Kidney (tissue), 14 donors: ENCODE measurements around the gene SPTLC1. TPM values are rescaled to one million over a fixed set of nuclear protein-coding genes. Genes with fewer than 3 reads are reported as not detected.

ENCODE experiments used
- DNase-seq, 5 donors: peaks; one replicate each; pipeline ENCODE4 v3.0.0-alpha.2; 2013 to 2020
- FAIRE-seq: peaks from 2 replicates; lab custom pipeline; 2012; peaks lifted over from hg19 to GRCh38; lab: Jason Lieb, UNC
- H3K27ac ChIP-seq, 2 donors: one replicate each; pipeline ENCODE4 v1.7.0; 2013; ENCODE audit warnings: low read depth in 2 of 2, low read length in 2 of 2, inconsistent platforms in 1 of 2
- H3K27me3 ChIP-seq: one replicate; pipeline ENCODE4 v1.7.1; 2013; ENCODE audit warnings: low read length, inconsistent platforms; ENCODE audit not compliant: control insufficient read depth, insufficient read depth
- H3K36me3 ChIP-seq, 3 donors: one replicate each; pipeline versions ENCODE4 v1.7.0 to v1.7.1; 2013; ENCODE audit warnings: low read length in 3 of 3, control low read depth in 1 of 3, inconsistent platforms in 1 of 3; ENCODE audit not compliant: insufficient read depth in 3 of 3, control insufficient read depth in 2 of 3
- H3K4me1 ChIP-seq, 3 donors: one replicate each; pipeline versions ENCODE4 v1.7.0 to v1.7.1; 2013; ENCODE audit warnings: low read length in 3 of 3, inconsistent platforms in 1 of 3, low read depth in 1 of 3; ENCODE audit not compliant: control insufficient read depth in 2 of 3, insufficient read depth in 2 of 3
- H3K4me3 ChIP-seq, 3 donors: one replicate each; pipeline versions ENCODE4 v1.7.0 to v1.8.1; 2013; ENCODE audit warnings: low read length in 3 of 3, control low read depth in 1 of 3, inconsistent platforms in 1 of 3
- H3K9ac ChIP-seq, 3 donors: one replicate each; pipeline versions ENCODE4 v1.7.0 to v1.7.1; 2013; ENCODE audit warnings: low read length in 3 of 3, control low read depth in 1 of 3, inconsistent platforms in 1 of 3
- H3K9me3 ChIP-seq, 3 donors: one replicate each; pipeline versions ENCODE4 v1.7.0 to v1.7.1; 2013; ENCODE audit warnings: low read length in 3 of 3, control low read depth in 1 of 3, inconsistent platforms in 1 of 3; ENCODE audit not compliant: control insufficient read depth in 2 of 3, insufficient read depth in 1 of 3
- intact Hi-C: fragments of 100-400 bp; cut with DNase I; formaldehyde crosslinking; loops from one replicate; pipeline ENCODE4 v1.11.1; 2022
- polyA plus RNA-seq: library from polyadenylated mRNA; stranded (reverse); fragments of 350-450 nt; fragmentation: Illumina TruSeq; extraction: RNeasy Lipid Tissue Mini Kit (QIAGEN cat#74804); gene quantifications from one replicate; pipeline ENCODE4 v1.2.3, GENCODE V29; 2014; ENCODE audit warnings: low read depth, low replicate concordance; ENCODE audit not compliant: insufficient read depth
- total RNA-seq: library from RNA; stranded (reverse); fragmentation: NEBNext Ultra II Directional; extraction: Animal tissue kit (Norgen Biotek cat#: 25700); gene quantifications from one replicate; pipeline ENCODE4 v1.2.1, GENCODE V29; 2021
- TF ChIP-seq, protein P1 (sequence below): IDR thresholded peaks from 3 replicates; pipeline ENCODE4 v1.5.1; 2012; ENCODE audit warnings: mild to moderate bottlenecking, moderate library complexity, borderline replicate concordance; ENCODE audit not compliant: insufficient read depth; ENCODE audit errors: extremely low read depth
- donor health status: control.
- donor health status: control.
- donor health status: control.
- donor health status: control.
- donor health status: control.
- donor health status: DM: yes; HTN: yes; CAD: no.
- donor health status: Normal renal cell carcinoma (clear cell type).

Gene SPTLC1
- total and polyA plus RNA-seq, 2 donors from 2014 or later = 29.4 to 72.2 TPM

DNA sequence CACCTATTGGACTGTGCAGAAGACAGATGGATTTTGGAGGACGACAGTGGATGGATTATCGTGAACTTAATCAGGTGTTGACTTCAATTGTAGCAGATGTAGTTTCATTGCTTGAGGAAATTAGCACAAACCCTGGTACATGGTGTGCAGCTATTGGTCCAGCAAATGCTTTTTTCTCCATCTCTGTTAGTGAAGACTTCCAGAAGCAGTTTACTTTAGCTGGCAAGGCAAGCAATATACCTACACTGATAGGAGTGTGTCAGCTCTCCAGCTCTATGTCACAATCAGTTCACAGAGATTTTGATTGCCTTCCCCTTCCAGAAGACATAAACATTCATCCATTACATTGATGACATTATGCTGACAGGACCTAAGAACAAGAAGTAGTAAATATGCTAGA is 129.5 kb downstream of the SPTLC1 start:
- Histone ChIP-seq H3K27me3 (no peaks in the 10 kb centered on the region), H3K4me1 (no peaks in the 10 kb centered on the region), H3K4me3 (no peak overlapping the region), H3K9ac (no peak overlapping the region), H3K36me3 (no peaks in the 10 kb centered on the region), H3K27ac (no peak overlapping the region), H3K9me3 (no peaks in the 10 kb centered on the region)
- DNase-seq (no peak), FAIRE-seq (no peak)
- TF ChIP-seq, protein P1, sequence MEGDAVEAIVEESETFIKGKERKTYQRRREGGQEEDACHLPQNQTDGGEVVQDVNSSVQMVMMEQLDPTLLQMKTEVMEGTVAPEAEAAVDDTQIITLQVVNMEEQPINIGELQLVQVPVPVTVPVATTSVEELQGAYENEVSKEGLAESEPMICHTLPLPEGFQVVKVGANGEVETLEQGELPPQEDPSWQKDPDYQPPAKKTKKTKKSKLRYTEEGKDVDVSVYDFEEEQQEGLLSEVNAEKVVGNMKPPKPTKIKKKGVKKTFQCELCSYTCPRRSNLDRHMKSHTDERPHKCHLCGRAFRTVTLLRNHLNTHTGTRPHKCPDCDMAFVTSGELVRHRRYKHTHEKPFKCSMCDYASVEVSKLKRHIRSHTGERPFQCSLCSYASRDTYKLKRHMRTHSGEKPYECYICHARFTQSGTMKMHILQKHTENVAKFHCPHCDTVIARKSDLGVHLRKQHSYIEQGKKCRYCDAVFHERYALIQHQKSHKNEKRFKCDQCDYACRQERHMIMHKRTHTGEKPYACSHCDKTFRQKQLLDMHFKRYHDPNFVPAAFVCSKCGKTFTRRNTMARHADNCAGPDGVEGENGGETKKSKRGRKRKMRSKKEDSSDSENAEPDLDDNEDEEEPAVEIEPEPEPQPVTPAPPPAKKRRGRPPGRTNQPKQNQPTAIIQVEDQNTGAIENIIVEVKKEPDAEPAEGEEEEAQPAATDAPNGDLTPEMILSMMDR = no peak
- intact Hi-C loops = no loop called here

Other genes starting within 250 kb of the SPTLC1 start
- gene ROR2, start 165.2 kb downstream of the SPTLC1 start, total RNA-seq = 5.7 TPM
- 1.5 TPM for gene ROR2, start 165.2 kb downstream of the SPTLC1 start, polyA plus RNA-seq
- 98.3 TPM for gene IARS1, start 178.3 kb upstream of the SPTLC1 start, total RNA-seq
- gene IARS1, start 178.3 kb upstream of the SPTLC1 start, polyA plus RNA-seq = 30.7 TPM
- 32.4 TPM for gene NOL8, start 209.9 kb upstream of the SPTLC1 start, total RNA-seq
- 10.8 TPM for gene NOL8, start 209.9 kb upstream of the SPTLC1 start, polyA plus RNA-seq
- 4.2 TPM for gene CENPP, start 210.5 kb upstream of the SPTLC1 start, total RNA-seq
- 1.2 TPM for gene CENPP, start 210.5 kb upstream of the SPTLC1 start, polyA plus RNA-seq